HUES64 (cell line): ENCODE measurements around the gene HSD3B2.
"Not testable (repeated sequence)": the region's sequence is repeated elsewhere in the genome, so short reads cannot be mapped to it uniquely, and the experiment has no call there.

Source experiments
- H3K27ac ChIP-seq: 2 replicates; pipeline ENCODE4 v1.7.0; 2013; ENCODE audit warnings: low read depth, low read length, inconsistent platforms
- H3K27me3 ChIP-seq: 2 replicates; pipeline ENCODE4 v1.6.1; 2013; ENCODE audit warnings: mild to moderate bottlenecking, low read length; ENCODE audit not compliant: insufficient read depth
- H3K36me3 ChIP-seq: 2 replicates; pipeline ENCODE4 v1.6.1; 2013; ENCODE audit warnings: mild to moderate bottlenecking, low read length; ENCODE audit not compliant: insufficient read depth
- H3K4me1 ChIP-seq: 2 replicates; pipeline ENCODE4 v1.6.1; 2013; ENCODE audit warnings: mild to moderate bottlenecking, low read length, moderate library complexity; ENCODE audit not compliant: insufficient read depth
- H3K4me3 ChIP-seq: 2 replicates; pipeline ENCODE4 v1.5.1; 2013; ENCODE audit warnings: mild to moderate bottlenecking, low read length, moderate library complexity
- H3K9ac ChIP-seq: 2 replicates; pipeline ENCODE4 v1.6.1; 2013; ENCODE audit warnings: mild to moderate bottlenecking, low read depth, low read length
- H3K9me3 ChIP-seq: 2 replicates; pipeline ENCODE4 v1.6.1; 2013; ENCODE audit warnings: low read depth, low read length; ENCODE audit not compliant: insufficient read depth
- WGBS: fragments of 150-250, 120-280 bp; methylation state at CpG from one replicate; pipeline ENCODE4 v1.1.7; 2013; ENCODE audit warnings: missing lambda C conversion rate; 5-methylcytosine and 5-hydroxymethylcytosine counted together

Gene HSD3B2

DNA sequence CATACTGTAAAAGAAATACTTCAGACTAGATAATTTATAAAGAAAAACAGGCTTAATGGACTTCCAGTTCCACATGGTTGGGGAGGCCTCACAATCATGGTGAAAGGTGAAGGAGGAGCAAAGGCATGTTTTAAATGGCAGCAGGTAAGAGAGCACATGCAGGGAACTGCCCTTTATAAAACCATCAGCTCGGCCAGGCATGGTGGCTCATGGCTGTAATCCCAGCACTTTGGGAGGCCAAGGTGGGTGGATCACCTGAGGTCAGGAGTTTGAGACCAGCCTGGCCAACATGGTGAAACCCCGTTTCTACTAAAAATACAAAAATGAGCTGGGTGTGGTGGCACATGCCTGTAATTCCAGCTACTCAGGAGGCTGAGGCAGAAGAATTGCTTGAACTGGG, 37.4 kb upstream of the HSD3B2 start:
- H3K27ac ChIP-seq, H3K9ac ChIP-seq, H3K27me3 ChIP-seq, H3K36me3 ChIP-seq, H3K4me1 ChIP-seq, H3K9me3 ChIP-seq, H3K4me3 ChIP-seq: not testable (repeated sequence)
- 90% methylated on average over 2 of the region's 2 CpGs for WGBS

DNA sequence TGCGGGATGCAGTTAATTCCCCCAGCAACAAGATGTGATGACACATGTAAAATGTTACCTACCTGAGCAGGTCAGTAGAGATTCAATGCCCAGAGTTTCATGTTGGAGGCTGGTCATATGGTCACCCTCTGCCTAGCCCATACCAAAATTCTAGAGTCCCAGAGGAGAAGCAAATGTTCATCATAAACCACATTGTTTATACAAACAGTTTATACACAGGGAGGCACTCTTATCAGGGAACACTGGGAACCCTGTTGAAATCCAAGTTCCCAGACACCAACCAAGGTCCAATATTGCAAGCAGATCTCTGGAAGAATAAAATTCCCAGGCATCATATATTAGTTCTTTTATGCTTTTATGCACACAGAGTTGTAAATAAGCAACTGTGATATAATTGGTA, 35.8 kb upstream of the HSD3B2 start:
- 97% methylated on average over 1 of the region's 1 CpG for WGBS

GRCh38 chr1:119380304-119380703, 34.6 kb upstream of the HSD3B2 start:
- no peak overlapping the region for H3K9ac ChIP-seq
- no peaks in the 10 kb centered on the region for H3K4me1 ChIP-seq
- no peaks in the 10 kb centered on the region for H3K9me3 ChIP-seq
- WGBS = 85% methylated on average over 2 of the region's 2 CpGs
- no peaks in the 10 kb centered on the region for H3K36me3 ChIP-seq
- H3K27ac ChIP-seq = no peak overlapping the region
- H3K4me3 ChIP-seq = no peak overlapping the region
- no peaks in the 10 kb centered on the region for H3K27me3 ChIP-seq

More for the DNA sequence above, 35.8 kb upstream of the HSD3B2 start:
- Histone ChIP-seq H3K9ac (no peak overlapping the region), H3K4me3 (no peak overlapping the region), H3K36me3 (no peaks in the 10 kb centered on the region), H3K4me1 (no peaks in the 10 kb centered on the region), H3K9me3 (no peaks in the 10 kb centered on the region), H3K27me3 (no peaks in the 10 kb centered on the region), H3K27ac (no peak overlapping the region)

DNA sequence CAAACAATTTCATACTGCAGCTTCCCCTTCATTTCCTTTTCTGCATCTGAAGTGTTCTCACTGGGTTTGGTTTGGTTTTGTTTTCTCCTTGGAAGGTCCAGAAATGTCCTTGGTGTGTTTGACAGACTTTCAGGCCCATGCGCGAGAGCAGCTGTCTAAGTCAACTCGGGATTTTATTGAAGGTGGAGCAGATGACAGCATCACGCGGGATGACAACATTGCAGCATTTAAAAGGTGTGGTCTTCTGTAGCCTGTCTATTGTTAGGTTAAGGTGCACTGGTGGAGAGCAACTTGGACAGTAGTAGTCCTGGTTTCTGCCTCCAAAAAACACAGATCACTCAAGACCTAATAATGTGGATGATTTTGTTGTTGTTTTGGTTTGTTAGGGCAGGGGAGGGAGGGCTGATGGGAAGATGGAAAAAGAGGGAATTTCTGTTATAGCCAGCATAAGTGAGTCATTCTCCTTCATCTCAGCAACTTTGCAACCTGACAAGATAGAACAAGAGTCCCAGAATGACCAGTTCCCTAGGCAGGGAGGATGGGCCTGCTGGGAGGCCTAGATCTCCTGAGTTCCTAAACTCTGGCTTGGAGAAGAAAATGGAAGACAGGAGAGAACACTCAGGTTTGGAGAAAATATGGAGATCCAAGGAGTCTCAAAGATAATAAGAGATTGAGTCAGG, 33.8 kb upstream of the HSD3B2 start:
- no peaks in the 10 kb centered on the region for H3K36me3 ChIP-seq
- H3K9ac ChIP-seq = no peak overlapping the region
- no peaks in the 10 kb centered on the region for H3K4me1 ChIP-seq
- no peak overlapping the region for H3K27ac ChIP-seq
- 96% methylated on average over 5 of the region's 5 CpGs for WGBS
- no peak overlapping the region for H3K4me3 ChIP-seq
- no peaks in the 10 kb centered on the region for H3K27me3 ChIP-seq
- no peaks in the 10 kb centered on the region for H3K9me3 ChIP-seq

DNA sequence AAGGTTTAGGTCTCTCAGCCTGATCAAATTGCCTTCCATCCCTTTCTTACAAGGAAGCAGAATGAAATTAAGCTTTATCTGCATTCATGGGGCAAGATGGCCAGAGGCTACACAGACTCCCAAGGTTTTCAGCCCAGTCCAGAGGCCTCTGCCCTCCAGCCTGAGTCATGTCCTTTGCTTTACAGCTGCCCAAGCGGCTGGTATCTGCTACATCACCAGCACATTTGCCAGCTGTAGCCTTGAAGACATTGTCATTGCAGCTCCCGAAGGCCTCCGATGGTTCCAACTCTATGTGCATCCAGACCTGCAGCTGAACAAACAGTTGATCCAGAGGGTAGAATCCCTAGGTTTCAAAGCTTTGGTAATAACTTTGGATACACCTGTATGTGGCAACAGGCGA, 30.4 kb upstream of the HSD3B2 start:
- Histone ChIP-seq H3K36me3 (no peaks in the 10 kb centered on the region), H3K9ac (no peak overlapping the region), H3K9me3 (no peaks in the 10 kb centered on the region), H3K4me3 (no peak overlapping the region), H3K27me3 (no peaks in the 10 kb centered on the region), H3K27ac (no peak overlapping the region), H3K4me1 (peaks cover 6% of the 10 kb centered on the region; the same call in 1 of the 2 replicates)
- whole genome bisulfite sequencing = 97% methylated on average over 4 of the region's 4 CpGs

DNA sequence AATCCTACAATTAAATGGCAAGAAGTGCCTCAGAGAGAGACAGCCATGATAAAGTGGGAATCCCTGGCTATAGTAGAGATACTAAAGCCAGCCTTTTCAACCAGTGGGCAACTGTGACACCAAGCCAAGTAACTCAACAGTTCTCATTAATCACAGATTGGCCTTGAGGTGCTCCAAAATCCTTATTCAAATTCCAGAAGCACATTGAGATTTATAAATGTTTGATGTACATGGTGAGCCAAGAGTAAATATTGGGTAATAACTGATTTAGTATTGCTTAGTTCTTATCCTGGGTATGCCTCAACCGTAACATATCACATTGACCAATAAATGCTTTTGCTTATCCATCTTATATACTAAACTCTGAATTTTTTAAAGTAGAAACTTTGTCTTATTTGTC, 29.3 kb upstream of the HSD3B2 start:
- no peaks in the 10 kb centered on the region for H3K36me3 ChIP-seq
- no peaks in the 10 kb centered on the region for H3K9me3 ChIP-seq
- 100% methylated on average over 1 of the region's 1 CpG for WGBS
- H3K27ac ChIP-seq = no peak overlapping the region
- no peak overlapping the region for H3K4me3 ChIP-seq
- no peaks in the 10 kb centered on the region for H3K27me3 ChIP-seq
- peaks cover 6% of the 10 kb centered on the region; the same call in 1 of the 2 replicates for H3K4me1 ChIP-seq
- H3K9ac ChIP-seq = no peak overlapping the region

DNA sequence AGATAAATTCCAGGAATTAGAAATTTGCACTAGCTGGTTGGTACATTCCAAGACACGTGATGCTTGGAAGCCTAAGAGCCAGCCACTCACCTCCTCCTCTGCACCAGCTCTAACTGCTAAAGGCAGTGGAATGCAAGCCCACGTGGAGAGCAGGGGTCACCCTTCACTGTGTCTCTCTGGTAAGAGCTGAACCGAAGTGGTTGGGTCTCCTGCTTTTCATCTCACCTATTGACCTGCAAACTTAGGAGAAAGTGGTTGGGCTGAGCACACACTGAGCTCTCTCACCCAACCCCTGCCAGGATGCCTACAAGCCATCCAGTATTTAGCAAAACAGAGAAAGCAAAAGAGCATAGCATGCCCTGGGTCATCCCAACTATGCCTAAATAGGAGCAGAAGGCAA, 27.1 kb upstream of the HSD3B2 start:
- no peaks in the 10 kb centered on the region for H3K36me3 ChIP-seq
- H3K9ac ChIP-seq = no peak overlapping the region
- 36% methylated on average over 3 of the region's 3 CpGs for WGBS
- H3K27me3 ChIP-seq = no peaks in the 10 kb centered on the region
- no peak overlapping the region for H3K27ac ChIP-seq
- no peaks in the 10 kb centered on the region for H3K9me3 ChIP-seq
- peaks cover 6% of the 10 kb centered on the region; the same call in 1 of the 2 replicates for H3K4me1 ChIP-seq
- no peak overlapping the region for H3K4me3 ChIP-seq

- Histone ChIP-seq H3K4me1 (peaks cover 6% of the 10 kb centered on the region; the same call in 1 of the 2 replicates), H3K36me3 (no peaks in the 10 kb centered on the region), H3K4me3 (no peak overlapping the region), H3K27ac (no peak overlapping the region), H3K27me3 (no peaks in the 10 kb centered on the region), H3K9ac (no peak overlapping the region), H3K9me3 (no peaks in the 10 kb centered on the region)
- WGBS = 88% methylated on average over 1 of the region's 1 CpG
These were observed 26.5 kb upstream of the HSD3B2 start for GRCh38 chr1:119388450-119388849.

DNA sequence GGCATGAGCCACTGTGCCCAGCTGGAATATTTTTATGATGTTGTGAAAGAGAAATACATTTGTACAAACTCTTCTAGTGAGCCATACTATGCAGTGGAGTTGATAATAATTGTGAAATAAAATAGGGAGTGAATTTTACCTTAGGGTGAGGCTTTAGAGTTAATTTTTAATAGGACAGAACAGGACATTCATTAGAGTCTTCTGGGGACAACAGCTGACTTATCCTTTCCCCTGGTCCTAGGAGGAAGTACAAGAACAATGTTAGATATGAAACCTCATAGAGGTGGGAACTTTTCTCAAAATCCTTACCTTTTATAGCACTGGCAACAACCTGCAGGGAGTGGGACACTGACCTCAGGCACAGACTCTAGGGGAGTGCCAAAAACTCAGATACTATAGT, 24.4 kb upstream of the HSD3B2 start:
- Histone ChIP-seq H3K9ac (no peak overlapping the region), H3K9me3 (no peaks in the 10 kb centered on the region), H3K4me3 (no peak overlapping the region), H3K27me3 (no peaks in the 10 kb centered on the region), H3K4me1 (peaks cover 6% of the 10 kb centered on the region; the same call in 1 of the 2 replicates), H3K27ac (no peak overlapping the region), H3K36me3 (no peaks in the 10 kb centered on the region)

DNA sequence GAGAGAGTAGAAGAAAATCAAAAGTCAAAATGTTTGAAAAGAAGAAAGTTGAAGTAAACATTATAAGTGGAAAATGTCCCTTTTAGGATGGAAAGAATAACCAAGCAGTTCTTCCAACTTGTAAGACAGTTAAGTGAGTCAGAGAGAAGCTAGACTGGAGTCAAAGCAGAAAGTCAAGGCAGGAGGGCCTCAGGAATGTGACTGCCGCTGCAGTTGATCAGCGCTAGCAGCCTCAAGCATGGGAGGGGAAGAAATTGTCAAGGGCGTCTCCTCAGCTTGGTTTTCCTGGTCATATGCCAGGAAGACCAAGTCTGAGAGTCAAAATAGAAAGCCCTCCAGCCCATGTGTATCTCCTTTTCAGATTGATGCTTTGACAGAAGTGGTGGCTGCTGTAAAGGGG, 23.2 kb upstream of the HSD3B2 start:
- Histone ChIP-seq H3K9me3 (no peaks in the 10 kb centered on the region), H3K4me1 (peaks cover 6% of the 10 kb centered on the region; the same call in 1 of the 2 replicates), H3K36me3 (no peaks in the 10 kb centered on the region), H3K27ac (no peak overlapping the region), H3K9ac (no peak overlapping the region), H3K27me3 (no peaks in the 10 kb centered on the region), H3K4me3 (no peak overlapping the region)
- WGBS = 92% methylated on average over 3 of the region's 3 CpGs

- H3K27me3 ChIP-seq = no peaks in the 10 kb centered on the region
- no peaks in the 10 kb centered on the region for H3K4me1 ChIP-seq
- no peaks in the 10 kb centered on the region for H3K36me3 ChIP-seq
- no peaks in the 10 kb centered on the region for H3K9me3 ChIP-seq
- no peak overlapping the region for H3K9ac ChIP-seq
- no peak overlapping the region for H3K27ac ChIP-seq
- WGBS = 96% methylated on average over 1 of the region's 1 CpG
- H3K4me3 ChIP-seq = no peak overlapping the region
These were observed 20.9 kb upstream of the HSD3B2 start for GRCh38 chr1:119394085-119394484.

GRCh38 chr1:119396982-119397381, 18.0 kb upstream of the HSD3B2 start:
- H3K27me3 ChIP-seq = no peaks in the 10 kb centered on the region
- H3K4me1 ChIP-seq = no peaks in the 10 kb centered on the region
- no peak overlapping the region for H3K4me3 ChIP-seq
- H3K9me3 ChIP-seq = no peaks in the 10 kb centered on the region
- no peaks in the 10 kb centered on the region for H3K36me3 ChIP-seq
- no peak overlapping the region for H3K9ac ChIP-seq
- no peak overlapping the region for H3K27ac ChIP-seq
